ENCODE data around the gene LRRN4CL. TPM values are rescaled to one million over a fixed set of nuclear protein-coding genes. Genes with fewer than 3 reads are reported as not detected.

LRRN4CL gene
- total RNA-seq, 1 donor from 2014 or later, result 0.26 TPM

- Histone ChIP-seq H3K4me3 (ENCODE audit: low read depth, low read length) (peak overlapping the region; percentile 87), H3K27me3 (ENCODE audit: control insufficient read depth, insufficient read depth, low read length) (no peaks in the 10 kb centered on the region), H3K36me3 (ENCODE audit: control insufficient read depth, insufficient read depth, low read length) (peaks cover 8% of the 10 kb centered on the region)
- FAIRE-seq (no peak), DNase-seq (ENCODE audit: low read depth) (no peak)
- TF ChIP-seq, protein P1, sequence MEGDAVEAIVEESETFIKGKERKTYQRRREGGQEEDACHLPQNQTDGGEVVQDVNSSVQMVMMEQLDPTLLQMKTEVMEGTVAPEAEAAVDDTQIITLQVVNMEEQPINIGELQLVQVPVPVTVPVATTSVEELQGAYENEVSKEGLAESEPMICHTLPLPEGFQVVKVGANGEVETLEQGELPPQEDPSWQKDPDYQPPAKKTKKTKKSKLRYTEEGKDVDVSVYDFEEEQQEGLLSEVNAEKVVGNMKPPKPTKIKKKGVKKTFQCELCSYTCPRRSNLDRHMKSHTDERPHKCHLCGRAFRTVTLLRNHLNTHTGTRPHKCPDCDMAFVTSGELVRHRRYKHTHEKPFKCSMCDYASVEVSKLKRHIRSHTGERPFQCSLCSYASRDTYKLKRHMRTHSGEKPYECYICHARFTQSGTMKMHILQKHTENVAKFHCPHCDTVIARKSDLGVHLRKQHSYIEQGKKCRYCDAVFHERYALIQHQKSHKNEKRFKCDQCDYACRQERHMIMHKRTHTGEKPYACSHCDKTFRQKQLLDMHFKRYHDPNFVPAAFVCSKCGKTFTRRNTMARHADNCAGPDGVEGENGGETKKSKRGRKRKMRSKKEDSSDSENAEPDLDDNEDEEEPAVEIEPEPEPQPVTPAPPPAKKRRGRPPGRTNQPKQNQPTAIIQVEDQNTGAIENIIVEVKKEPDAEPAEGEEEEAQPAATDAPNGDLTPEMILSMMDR (IDR thresholded peaks at IDR 0.05; ENCODE audit: insufficient read depth, low read length, severe bottlenecking), result no peak
These were observed 18.1 kb downstream of the LRRN4CL start for GRCh38 chr11:62671236-62671607.

DNA sequence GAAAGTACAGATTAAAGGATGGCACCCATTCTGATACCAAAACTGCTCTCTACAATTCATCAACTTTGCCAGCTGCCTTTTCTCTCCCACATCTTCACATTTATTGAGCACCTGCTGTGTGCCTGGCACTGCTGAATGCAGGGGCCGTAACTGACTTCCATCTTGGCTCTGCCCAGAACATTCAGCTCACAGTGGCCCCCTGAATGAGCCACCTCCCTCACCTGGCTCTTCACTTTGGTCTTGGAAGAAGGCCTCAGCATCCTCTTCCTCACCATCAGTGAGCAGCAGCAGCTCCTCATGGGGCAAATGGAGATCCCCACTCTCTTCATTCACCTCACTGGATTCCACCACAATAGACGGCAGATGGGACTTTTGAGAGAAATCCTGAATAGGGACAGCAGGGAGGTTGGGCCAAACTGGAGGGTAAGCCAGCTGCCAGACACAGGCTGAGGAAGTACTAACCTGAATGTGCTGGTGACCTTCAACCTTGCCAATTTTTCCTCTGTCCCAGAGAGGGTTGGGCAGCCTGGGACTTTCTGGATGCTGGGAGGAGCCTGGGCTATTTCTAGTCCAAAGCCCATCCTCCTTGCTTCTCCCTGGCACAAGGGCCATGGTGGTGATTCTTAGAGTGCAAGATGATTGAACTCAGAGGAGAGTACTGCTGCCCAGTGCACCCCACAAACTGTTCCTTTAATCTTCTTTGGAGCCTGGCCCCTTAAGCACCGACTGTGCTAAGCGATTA lies 19.7 kb downstream of the LRRN4CL start:
- TF ChIP-seq, protein P1 (IDR thresholded peaks at IDR 0.05; ENCODE audit: insufficient read depth, low read length, severe bottlenecking), result no peak
- no peak overlapping the region for H3K4me3 ChIP-seq (ENCODE audit: low read depth, low read length)
- FAIRE-seq, result no peak
- H3K36me3 ChIP-seq (ENCODE audit: control insufficient read depth, insufficient read depth, low read length), result peaks cover 9% of the 10 kb centered on the region
- no peaks in the 10 kb centered on the region for H3K27me3 ChIP-seq (ENCODE audit: control insufficient read depth, insufficient read depth, low read length)
- DNase-seq (ENCODE audit: low read depth), result no peak

- Histone ChIP-seq H3K36me3 (ENCODE audit: control insufficient read depth, insufficient read depth, low read length) (peaks cover 12% of the 10 kb centered on the region), H3K27me3 (ENCODE audit: control insufficient read depth, insufficient read depth, low read length) (no peaks in the 10 kb centered on the region), H3K4me3 (ENCODE audit: low read depth, low read length) (no peak overlapping the region)
- DNase-seq (ENCODE audit: low read depth) (no peak), FAIRE-seq (no peak)
- TF ChIP-seq, protein P1 (IDR thresholded peaks at IDR 0.05; ENCODE audit: insufficient read depth, low read length, severe bottlenecking), result no peak
These were observed 21.9 kb downstream of the LRRN4CL start for GRCh38 chr11:62667460-62667859.

DNA sequence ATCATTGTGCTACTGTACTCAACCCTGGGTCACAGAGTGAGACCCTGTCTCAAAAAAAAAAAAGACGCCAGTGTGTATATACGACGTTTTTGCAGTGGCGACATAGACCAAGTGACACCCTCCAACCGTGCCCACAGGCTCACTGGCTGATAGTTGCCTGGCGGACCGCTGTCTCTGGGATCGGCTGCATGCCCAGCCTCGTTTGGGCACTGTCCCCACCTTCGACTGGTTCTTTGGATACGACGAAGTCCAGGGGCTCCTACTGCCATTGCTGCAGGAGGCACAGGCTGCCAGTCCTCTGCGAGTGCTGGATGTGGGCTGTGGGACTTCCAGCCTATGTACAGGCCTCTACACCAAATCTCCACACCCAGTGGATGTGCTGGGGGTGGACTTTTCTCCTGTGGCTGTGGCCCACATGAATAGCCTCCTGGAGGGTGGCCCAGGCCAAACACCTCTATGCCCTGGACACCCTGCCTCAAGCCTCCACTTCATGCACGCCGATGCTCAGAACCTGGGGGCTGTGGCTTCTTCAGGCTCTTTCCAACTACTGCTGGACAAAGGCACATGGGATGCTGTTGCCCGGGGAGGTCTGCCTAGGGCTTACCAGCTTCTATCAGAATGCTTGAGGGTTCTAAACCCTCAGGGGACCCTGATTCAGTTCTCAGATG lies 22.9 kb downstream of the LRRN4CL start:
- no peaks in the 10 kb centered on the region for H3K27me3 ChIP-seq (ENCODE audit: control insufficient read depth, insufficient read depth, low read length)
- FAIRE-seq (no peak), DNase-seq (ENCODE audit: low read depth) (no peak)
- H3K4me3 ChIP-seq (ENCODE audit: low read depth, low read length), result peak overlapping the region; percentile 80
- TF ChIP-seq, protein P1 (IDR thresholded peaks at IDR 0.05; ENCODE audit: insufficient read depth, low read length, severe bottlenecking), result no peak
- peaks cover 12% of the 10 kb centered on the region for H3K36me3 ChIP-seq (ENCODE audit: control insufficient read depth, insufficient read depth, low read length)

DNA sequence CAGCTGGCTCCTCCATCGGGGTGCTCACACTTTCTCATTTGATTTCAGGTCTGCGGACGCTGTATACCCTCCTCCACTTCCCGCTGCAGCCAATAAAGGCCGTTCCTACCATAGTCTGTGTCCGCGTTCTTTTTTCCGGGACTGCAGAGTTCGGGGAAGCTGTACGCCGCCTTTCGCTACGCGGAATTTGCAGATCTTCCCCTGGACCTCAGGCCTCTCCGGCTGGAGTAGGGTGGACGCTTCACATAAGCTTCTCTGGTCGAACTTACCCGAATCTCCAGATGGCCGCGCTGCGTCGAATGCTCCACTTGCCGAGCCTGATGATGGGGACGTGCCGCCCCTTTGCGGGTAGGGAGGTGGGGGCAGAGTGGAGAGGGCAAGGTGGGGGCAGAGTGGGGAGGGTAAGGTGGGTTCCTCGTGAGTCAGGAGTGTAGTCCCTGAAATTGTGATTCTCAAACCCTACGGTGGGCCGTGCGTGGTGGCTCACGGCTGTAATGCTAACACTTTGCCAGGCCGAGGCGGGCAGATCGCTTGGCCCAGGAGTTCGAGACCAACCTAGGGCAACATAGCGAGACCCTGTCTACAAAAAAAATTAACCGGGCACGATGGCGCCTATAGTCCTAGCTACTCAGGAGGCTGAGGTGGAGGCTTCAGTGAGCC lies 23.6 kb downstream of the LRRN4CL start:
- Histone ChIP-seq H3K36me3 (ENCODE audit: control insufficient read depth, insufficient read depth, low read length) (peaks cover 12% of the 10 kb centered on the region), H3K4me3 (ENCODE audit: low read depth, low read length) (peak overlapping the region; percentile 80), H3K27me3 (ENCODE audit: control insufficient read depth, insufficient read depth, low read length) (no peaks in the 10 kb centered on the region)
- TF ChIP-seq, protein P1 (IDR thresholded peaks at IDR 0.05; ENCODE audit: insufficient read depth, low read length, severe bottlenecking), result no peak
- FAIRE-seq (no peak), DNase-seq (ENCODE audit: low read depth) (no peak)

Measured in bronchial epithelial cell (primary cell).